Ishikawa (cell line): Measurements from ENCODE around the gene KIF9.

ENCODE experiments used
- CEBPB ChIP-seq: IDR thresholded peaks from 2 replicates; pipeline ENCODE4 v1.6.1; 2012
- CREB1 ChIP-seq: IDR thresholded peaks from 2 replicates; pipeline ENCODE4 v1.6.1; 2012; ENCODE audit warnings: low read depth
- EGR1 ChIP-seq: IDR thresholded peaks from 2 replicates; pipeline ENCODE4 v1.6.1; 2012
- EP300 ChIP-seq: IDR thresholded peaks from 2 replicates; pipeline ENCODE4 v1.6.1; 2012; ENCODE audit warnings: borderline replicate concordance
- FOXM1 ChIP-seq: IDR thresholded peaks from 2 replicates; pipeline ENCODE4 v1.6.1; 2012; ENCODE audit warnings: low read depth, borderline replicate concordance
- MAX ChIP-seq: IDR thresholded peaks from 2 replicates; pipeline ENCODE4 v1.6.1; 2012
- NFIC ChIP-seq: IDR thresholded peaks from 2 replicates; pipeline ENCODE4 v1.6.1; 2012
- RAD21 ChIP-seq: IDR thresholded peaks from 2 replicates; pipeline ENCODE4 v1.6.1; 2012; ENCODE audit warnings: low read depth
- REST ChIP-seq: IDR thresholded peaks from 2 replicates; pipeline ENCODE4 v1.6.1; 2012; ENCODE audit warnings: low read depth, mild to moderate bottlenecking
- TAF1 ChIP-seq: IDR thresholded peaks from 2 replicates; pipeline ENCODE4 v1.6.1; 2012; ENCODE audit warnings: low read depth, mild to moderate bottlenecking
- TCF12 ChIP-seq: IDR thresholded peaks from 2 replicates; pipeline ENCODE4 v1.6.1; 2012; ENCODE audit warnings: low read depth
- TEAD4 ChIP-seq: IDR thresholded peaks from 2 replicates; pipeline ENCODE4 v1.6.1; 2012
- USF1 ChIP-seq: IDR thresholded peaks from 2 replicates; pipeline ENCODE4 v1.6.1; 2012
- YY1 ChIP-seq: IDR thresholded peaks from 2 replicates; pipeline ENCODE4 v1.6.1; 2012; ENCODE audit warnings: low read depth
- ZBTB7A ChIP-seq: IDR thresholded peaks from 2 replicates; pipeline ENCODE4 v1.6.1; 2012; ENCODE audit warnings: low read depth

KIF9 gene

GRCh38 chr3:47261301-47261700 lies 21.3 kb downstream of the KIF9 start:
- TF ChIP-seq EP300: no peak
- no peak for TF ChIP-seq TEAD4
- no peak for TF ChIP-seq EGR1
- TF ChIP-seq ZBTB7A: no peak
- no peak for TF ChIP-seq USF1

GRCh38 chr3:47260605-47261004 lies 22.0 kb downstream of the KIF9 start:
- no peak for TF ChIP-seq EP300
- TF ChIP-seq CREB1: no peak
- TF ChIP-seq CEBPB: no peak
- TF ChIP-seq TCF12: no peak
- TF ChIP-seq YY1: no peak
- TF ChIP-seq NFIC: no peak
- TF ChIP-seq TAF1: no peak
- TF ChIP-seq RAD21: no peak
- TF ChIP-seq TEAD4: no peak
- TF ChIP-seq ZBTB7A: no peak
- TF ChIP-seq EGR1: no peak
- no peak for TF ChIP-seq MAX
- no peak for TF ChIP-seq USF1
- TF ChIP-seq REST: no peak
- no peak for TF ChIP-seq FOXM1

- no peak for TF ChIP-seq EGR1
- no peak for TF ChIP-seq NFIC
- no peak for TF ChIP-seq CEBPB
- TF ChIP-seq EP300: no peak
- no peak for TF ChIP-seq TCF12
- no peak for TF ChIP-seq CREB1
- no peak for TF ChIP-seq YY1
- no peak for TF ChIP-seq TAF1
- TF ChIP-seq TEAD4: no peak
- no peak for TF ChIP-seq MAX
- no peak for TF ChIP-seq ZBTB7A
- no peak for TF ChIP-seq USF1
- TF ChIP-seq RAD21: no peak
- TF ChIP-seq REST: no peak
- no peak for TF ChIP-seq FOXM1
Observed at GRCh38 chr3:47259114-47259513, 23.5 kb downstream of the KIF9 start.

- TF ChIP-seq RAD21 (no peak), TCF12 (no peak), FOXM1 (no peak), REST (no peak), CEBPB (no peak), USF1 (no peak), NFIC (no peak), TAF1 (no peak)
Observed at GRCh38 chr3:47251689-47252088, 30.9 kb downstream of the KIF9 start.
